IMR-90 (cell line): Measurements from ENCODE around the gene HEATR5A. TPM values are rescaled to one million over a fixed set of nuclear protein-coding genes. Genes with fewer than 3 reads are reported as not detected.

ENCODE experiments used
- ATAC-seq: fragments of 200-7000 bp; cut with Tn5 transposase; 2 replicates; pipeline ENCODE4 v1.9.1; 2020; ENCODE audit warnings: low read depth, mild to moderate bottlenecking, moderate library complexity
- BruUV-seq: library from RNA; stranded (reverse); fragments of 400-500 nt; replicated peaks from 2 replicates; lab custom pipeline; 2021; lab: Mats Ljungman, UMichigan
- CTCF ChIA-PET: fragments of 300-600 bp; formaldehyde crosslinking; extraction: SDS; loops from one replicate; lab custom pipeline; 2021; ENCODE audit warnings: antibody characterized with exemption; lab: Yijun Ruan, JAX
- POLR2A ChIA-PET: fragments of 300-600 bp; sonication (Branson Sonifier 250); formaldehyde crosslinking; loops from one replicate; lab custom pipeline; 2022; ENCODE audit warnings: antibody characterized with exemption; ENCODE audit not compliant: unreplicated experiment; lab: Charles Lee
- DNase-seq: peaks from one replicate; pipeline ENCODE4 v3.0.0; 2013
- H2AFZ ChIP-seq: replicated peaks from 2 replicates; pipeline ENCODE3; 2013; ENCODE audit warnings: low read length, mild to moderate bottlenecking; ENCODE audit not compliant: poor library complexity
- H2AK5ac ChIP-seq: 2 replicates; pipeline ENCODE4 v1.6.1; 2013; ENCODE audit warnings: low read depth, low read length, inconsistent platforms
- H2AK9ac ChIP-seq: replicated peaks from 2 replicates; pipeline ENCODE3; 2013; ENCODE audit warnings: mild to moderate bottlenecking, low read depth, low read length, moderate library complexity; ENCODE audit not compliant: poor library complexity
- H2BK120ac ChIP-seq: 2 replicates; pipeline ENCODE4 v1.6.1; 2013; ENCODE audit warnings: low read depth, low read length, inconsistent platforms
- H2BK15ac ChIP-seq: 3 replicates; pipeline ENCODE4 v1.6.1; 2013; ENCODE audit warnings: low read depth, low read length, inconsistent platforms
- H2BK20ac ChIP-seq: 2 replicates; pipeline ENCODE4 v1.6.1; 2013; ENCODE audit warnings: low read depth, mild to moderate bottlenecking, inconsistent platforms, low read length, moderate library complexity
- H2BK5ac ChIP-seq: 2 replicates; pipeline ENCODE4 v1.6.1; 2013; ENCODE audit warnings: mild to moderate bottlenecking, low read depth, low read length, inconsistent platforms; ENCODE audit not compliant: poor library complexity, severe bottlenecking
- H3K14ac ChIP-seq: replicated peaks from 2 replicates; pipeline ENCODE4 v1.6.1; 2013; ENCODE audit warnings: low read depth, low read length, inconsistent platforms
- H3K18ac ChIP-seq: 2 replicates; pipeline ENCODE4 v1.6.1; 2013; ENCODE audit warnings: low read depth, low read length, control low read depth
- H3K23ac ChIP-seq: 2 replicates; pipeline ENCODE4 v1.6.1; 2013; ENCODE audit warnings: low read depth, low read length, inconsistent platforms
- H3K27ac ChIP-seq: 2 replicates; pipeline ENCODE4 v1.5.1; 2013; ENCODE audit warnings: mild to moderate bottlenecking, control low read depth, low read length; ENCODE audit not compliant: insufficient read depth
- H3K27me3 ChIP-seq: 2 replicates; pipeline ENCODE4 v1.6.1; 2013; ENCODE audit warnings: low read length; ENCODE audit not compliant: control insufficient read depth, insufficient read depth
- H3K36me3 ChIP-seq: 2 replicates; pipeline ENCODE4 v1.6.1; 2013; ENCODE audit warnings: low read length, mixed read lengths; ENCODE audit not compliant: control insufficient read depth, insufficient read depth
- H3K4ac ChIP-seq: 2 replicates; pipeline ENCODE4 v1.6.1; 2013; ENCODE audit warnings: low read depth, low read length, inconsistent platforms
- H3K4me1 ChIP-seq: 2 replicates; pipeline ENCODE4 v1.6.1; 2013; ENCODE audit warnings: low read length, mixed read lengths; ENCODE audit not compliant: control insufficient read depth, insufficient read depth
- H3K4me2 ChIP-seq: 2 replicates; pipeline ENCODE4 v1.6.1; 2013; ENCODE audit warnings: low read depth, mild to moderate bottlenecking, control low read depth, low read length, moderate library complexity
- H3K4me3 ChIP-seq: 2 replicates; pipeline ENCODE4 v1.5.1; 2013; ENCODE audit warnings: low read depth, mild to moderate bottlenecking, control low read depth, low read length, moderate library complexity; ENCODE audit not compliant: insufficient read depth
- H3K56ac ChIP-seq: 2 replicates; pipeline ENCODE4 v1.6.1; 2013; ENCODE audit warnings: low read length, inconsistent platforms; ENCODE audit not compliant: insufficient read depth; ENCODE audit errors: extremely low read depth
- H3K79me1 ChIP-seq, 2 experiments: 2 replicates each; pipeline ENCODE4 v1.6.1; 2013; ENCODE audit warnings: low read length in 2 of 2, inconsistent platforms in 1 of 2, low read depth in 1 of 2
- H3K9ac ChIP-seq: 2 replicates; pipeline ENCODE4 v1.6.1; 2013; ENCODE audit warnings: low read depth, low read length, control low read depth
- H3K9me1 ChIP-seq: 2 replicates; pipeline ENCODE4 v1.6.1; 2013; ENCODE audit warnings: low read length, inconsistent platforms; ENCODE audit not compliant: insufficient read depth
- H3K9me3 ChIP-seq: 2 replicates; pipeline ENCODE4 v1.6.1; 2013; ENCODE audit warnings: low read length; ENCODE audit not compliant: control insufficient read depth, insufficient read depth
- H4K20me1 ChIP-seq: 2 replicates; pipeline ENCODE4 v1.6.1; 2013; ENCODE audit warnings: low read length, inconsistent platforms; ENCODE audit not compliant: insufficient read depth
- H4K5ac ChIP-seq: 2 replicates; pipeline ENCODE4 v1.6.1; 2013; ENCODE audit warnings: mild to moderate bottlenecking, low read depth, low read length, control low read depth
- H4K8ac ChIP-seq, 2 experiments: 2 replicates each; pipeline ENCODE4 v1.6.1; 2013; ENCODE audit warnings: low read depth in 2 of 2, low read length in 2 of 2, control low read depth in 1 of 2, inconsistent platforms in 1 of 2
- H4K91ac ChIP-seq: 2 replicates; pipeline ENCODE4 v1.6.1; 2013; ENCODE audit warnings: low read depth, low read length, inconsistent platforms; ENCODE audit not compliant: insufficient read depth
- CEBPB ChIP-seq: IDR thresholded peaks from 2 replicates; pipeline ENCODE4 v1.6.1; 2012; ENCODE audit warnings: low read depth, low read length, improper control_type of control experiment
- ELK1 ChIP-seq: fragments of 150-350 bp; IDR thresholded peaks from 2 replicates; pipeline ENCODE4 v1.6.1; 2016; ENCODE audit warnings: low read depth, mild to moderate bottlenecking, low read length, moderate library complexity, borderline replicate concordance
- FOS ChIP-seq: fragments of 150-350 bp; IDR thresholded peaks from 2 replicates; pipeline ENCODE4 v1.6.1; 2016; ENCODE audit warnings: low read depth, low read length
- SMC3 ChIP-seq: fragments of 150-350 bp; IDR thresholded peaks from 2 replicates; pipeline ENCODE4 v1.6.1; 2016; ENCODE audit warnings: low read depth, mild to moderate bottlenecking, antibody characterized with exemption, low read length, moderate library complexity
- WGBS, 2 experiments: methylation state at CpG; one replicate each; pipeline versions ENCODE4 v1.1.5 to v1.1.7; 2013; ENCODE audit warnings: missing lambda C conversion rate in 2 of 2; ENCODE audit not compliant: insufficient read length in 1 of 2; ENCODE audit errors: extremely low coverage in 2 of 2; 5-methylcytosine and 5-hydroxymethylcytosine counted together
- dilution Hi-C: fragments of 300-500 bp; cut with HindIII; formaldehyde crosslinking; loops from one replicate; pipeline ENCODE4 v1.14.3; 2018; ENCODE audit warnings: low sequenced_read_pairs; ENCODE audit not compliant: unreplicated experiment
- in situ Hi-C: fragments of 300-500 bp; cut with MboI; formaldehyde crosslinking; loops from 3 replicates; pipeline ENCODE4 v1.14.3; 2019; ENCODE audit warnings: low sequenced_read_pairs, inconsistent platforms, mixed read lengths
- intact Hi-C: fragments of 100-400 bp; cut with micrococcal nuclease; formaldehyde crosslinking; loops from 2 replicates; pipeline ENCODE4 v1.10.0; 2022
- polyA plus RNA-seq, 3 experiments: library from polyadenylated mRNA; depleted of rRNA; stranded (reverse); fragments of >200 nt; gene quantifications; 2 replicates each; pipeline ENCODE4 v1.2.3, GENCODE V29; 2012; ENCODE audit warnings: low replicate concordance in 1 of 3
- total RNA-seq: library from RNA; depleted of rRNA; stranded (reverse); fragments of >200 nt; gene quantifications from 2 replicates; pipeline ENCODE4 v1.2.3, GENCODE V29; 2012

Gene HEATR5A
- total and polyA plus RNA-seq, 2 of the 4 experiments (the other 2 are of a cell fraction): 14.0 to 48.9 TPM

GRCh38 chr14:31418440-31418839 lies 1.9 kb downstream of the HEATR5A start (continued):
- TF ChIP-seq SMC3 (no peak), FOS (no peak), ELK1 (no peak), CEBPB (no peak)

- POLR2A ChIA-PET: no interaction called here
- Histone ChIP-seq H3K27me3 (no peaks in the 10 kb centered on the region), H2BK5ac (no peak overlapping the region), H3K18ac (no peak overlapping the region), H3K9me3 (no peaks in the 10 kb centered on the region), H4K5ac (no peak overlapping the region), H3K4me2 (no peak overlapping the region), H2AFZ (no peak overlapping the region), H2AK5ac (no peak overlapping the region), H4K20me1 (peaks cover 7% of the 10 kb centered on the region; the same call in 1 of the 2 replicates), H3K4me1 (peaks cover 2% of the 10 kb centered on the region; the same call in 1 of the 2 replicates), H2BK120ac (no peak overlapping the region), H4K8ac (no peak overlapping the region), H3K4me3 (no peak overlapping the region), H3K23ac (no peak overlapping the region), H3K9ac (no peak overlapping the region), H3K4ac (no peak overlapping the region), H4K91ac (no peak overlapping the region), H3K36me3 (no peaks in the 10 kb centered on the region), H2BK15ac (no peak overlapping the region), H2AK9ac (no peak overlapping the region), H2BK20ac (no peak overlapping the region), H3K14ac (no peak overlapping the region), H3K79me1 (peaks cover 14 to 45% of the 10 kb centered on the region in 2 experiments), H3K9me1 (no peaks in the 10 kb centered on the region), H3K56ac (no peak overlapping the region), H3K27ac (no peak overlapping the region)
- CTCF ChIA-PET: no interaction called here
- intact Hi-C loops: no loop called here
- TF ChIP-seq CEBPB: peak; percentile 82
- no peak for TF ChIP-seq FOS
- dilution Hi-C loops: no loop called here
- peak; percentile 27; the same call in 1 of the 2 replicates for ATAC-seq
- no TSS peak for BruUV-seq
- in situ Hi-C loops: no loop called here
- peak; percentile 30 for DNase-seq
- no CpG with 5 or more reads among the region's 1 CpG for WGBS, 2 experiments
Measured at GRCh38 chr14:31414190-31414833, 6.0 kb downstream of the HEATR5A start.
